ENCODE measurements around the gene TBRG4.

The TBRG4 gene

GRCh38 chr7:45131891-45132290 is 20.4 kb upstream of the TBRG4 start:
- DNase-seq = no peak
- no peak overlapping the region for H3K27ac ChIP-seq
- no peaks in the 10 kb centered on the region for H3K36me3 ChIP-seq (replicated peaks)
- TF ChIP-seq CTCF (IDR thresholded peaks at IDR 0.05; ENCODE audit: low read depth, low read length, missing control alignments) = no peak
- H3K27me3 ChIP-seq (replicated peaks) = no peaks in the 10 kb centered on the region
- no peak overlapping the region for H3K4me3 ChIP-seq (ENCODE audit: low read depth, low read length)
- in situ Hi-C loops (cut with HindIII; ENCODE audit: low pct_ligation_motif_present, low sequenced_read_pairs) = no loop called here

DNA sequence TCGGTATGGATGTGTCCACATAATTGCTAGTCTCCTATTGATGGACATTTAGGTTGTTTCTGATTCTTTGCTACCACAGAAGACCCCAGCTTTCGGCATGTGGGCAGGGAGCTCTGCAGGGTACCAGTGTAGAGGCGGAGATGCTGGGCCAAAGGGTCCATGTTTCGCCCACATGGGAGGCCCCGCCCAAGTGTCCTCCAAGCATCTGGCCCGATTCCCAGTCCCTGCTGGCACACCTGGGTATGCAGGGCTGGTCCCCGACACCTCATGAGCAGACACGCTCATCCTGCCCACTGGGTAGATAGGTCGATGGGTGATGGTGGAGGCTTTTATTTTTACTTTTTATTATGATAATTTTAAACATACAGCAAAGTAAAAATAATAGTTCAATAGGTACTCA is 19.4 kb upstream of the TBRG4 start:
- Histone ChIP-seq H3K36me3 (replicated peaks) (no peaks in the 10 kb centered on the region), H3K4me3 (ENCODE audit: low read depth, low read length) (no peak overlapping the region), H3K27me3 (replicated peaks) (no peaks in the 10 kb centered on the region), H3K27ac (no peak overlapping the region)
- in situ Hi-C loops (cut with HindIII; ENCODE audit: low pct_ligation_motif_present, low sequenced_read_pairs) = no loop called here
- no peak for DNase-seq
- TF ChIP-seq CTCF (IDR thresholded peaks at IDR 0.05; ENCODE audit: low read depth, low read length, missing control alignments) = no peak

- DNase-seq = no peak
- no peak overlapping the region for H3K27ac ChIP-seq
- H3K4me3 ChIP-seq (ENCODE audit: low read depth, low read length) = no peak overlapping the region
- H3K27me3 ChIP-seq (replicated peaks) = no peaks in the 10 kb centered on the region
- no peak for TF ChIP-seq CTCF (IDR thresholded peaks at IDR 0.05; ENCODE audit: low read depth, low read length, missing control alignments)
- H3K36me3 ChIP-seq (replicated peaks) = no peaks in the 10 kb centered on the region
- in situ Hi-C loops (cut with HindIII; ENCODE audit: low pct_ligation_motif_present, low sequenced_read_pairs) = no loop called here
These were observed 18.4 kb upstream of the TBRG4 start for GRCh38 chr7:45129906-45130305.

DNA sequence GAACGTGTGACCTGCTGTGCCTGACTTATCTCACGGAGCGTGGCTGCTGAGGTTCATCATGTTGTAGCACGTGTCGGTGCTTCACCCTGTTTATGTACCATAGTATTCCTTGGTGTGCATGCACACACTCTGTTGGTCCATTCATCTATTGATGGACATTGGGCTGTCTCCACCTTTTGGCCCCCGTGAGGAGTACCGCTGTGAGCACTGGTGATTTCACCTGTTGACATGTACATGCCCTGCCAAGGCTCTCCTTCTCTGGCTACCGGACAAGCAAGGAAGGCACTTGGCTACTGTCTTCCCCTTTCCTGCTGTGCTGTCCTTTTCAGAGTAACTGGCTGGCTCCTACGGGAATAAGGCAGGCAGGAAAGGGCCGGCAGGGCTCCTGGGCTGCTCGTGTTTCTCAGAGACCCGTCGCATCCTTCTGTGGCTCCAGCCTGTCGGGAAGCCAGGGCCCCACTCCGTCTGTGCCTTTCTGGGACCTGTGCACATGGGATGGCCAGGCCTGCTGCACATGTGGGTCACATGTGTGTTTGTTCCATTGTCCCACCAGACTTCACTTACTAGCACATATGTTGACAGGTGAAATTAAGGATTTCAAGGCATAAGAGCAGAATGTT is 17.8 kb upstream of the TBRG4 start:
- no peak for DNase-seq
- TF ChIP-seq CTCF (IDR thresholded peaks at IDR 0.05; ENCODE audit: low read depth, low read length, missing control alignments) = no peak
- in situ Hi-C loops (cut with HindIII; ENCODE audit: low pct_ligation_motif_present, low sequenced_read_pairs) = no loop called here
- Histone ChIP-seq H3K4me3 (ENCODE audit: low read depth, low read length) (no peak overlapping the region), H3K36me3 (replicated peaks) (no peaks in the 10 kb centered on the region), H3K27ac (no peak overlapping the region), H3K27me3 (replicated peaks) (no peaks in the 10 kb centered on the region)

- Histone ChIP-seq H3K27me3 (replicated peaks) (no peaks in the 10 kb centered on the region), H3K36me3 (replicated peaks) (no peaks in the 10 kb centered on the region), H3K4me3 (ENCODE audit: low read depth, low read length) (no peak overlapping the region), H3K27ac (no peak overlapping the region)
- no peak for TF ChIP-seq CTCF (IDR thresholded peaks at IDR 0.05; ENCODE audit: low read depth, low read length, missing control alignments)
- DNase-seq = no peak
- in situ Hi-C loops (cut with HindIII; ENCODE audit: low pct_ligation_motif_present, low sequenced_read_pairs) = no loop called here
These were observed 15.4 kb upstream of the TBRG4 start for GRCh38 chr7:45126920-45127319.

DNA sequence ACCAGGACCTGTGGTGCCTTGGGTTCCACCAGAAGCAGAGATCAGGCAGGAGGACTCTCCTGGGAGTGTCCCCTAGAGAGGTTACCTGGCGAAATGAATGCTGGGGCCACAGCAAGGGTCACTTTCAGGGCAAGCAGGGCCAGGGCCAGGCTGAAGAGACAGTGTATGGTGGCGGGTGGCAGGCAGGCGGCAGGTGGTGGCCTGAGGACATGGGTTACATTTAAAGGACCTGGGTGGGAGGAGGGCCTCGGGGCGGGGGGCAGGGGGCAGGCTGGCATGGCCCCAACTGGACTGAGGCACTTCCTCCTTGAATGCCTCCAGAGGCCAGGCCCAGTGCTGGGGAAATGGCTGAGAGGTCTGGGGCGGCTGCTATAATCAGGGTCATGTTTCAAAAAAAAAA is 14.7 kb upstream of the TBRG4 start:
- no peaks in the 10 kb centered on the region for H3K36me3 ChIP-seq (replicated peaks)
- no peak for DNase-seq
- no peaks in the 10 kb centered on the region for H3K27me3 ChIP-seq (replicated peaks)
- H3K27ac ChIP-seq = no peak overlapping the region
- no peak for TF ChIP-seq CTCF (IDR thresholded peaks at IDR 0.05; ENCODE audit: low read depth, low read length, missing control alignments)
- no peak overlapping the region for H3K4me3 ChIP-seq (ENCODE audit: low read depth, low read length)
- in situ Hi-C loops (cut with HindIII; ENCODE audit: low pct_ligation_motif_present, low sequenced_read_pairs) = no loop called here

All from brain microvascular endothelial cell (primary cell).